Neutrophil (primary cell): ENCODE data around the gene GATA5.

Experiments
- H3K27ac ChIP-seq: fragments of 200-600 bp; sonication (generic); 2 replicates; pipeline ENCODE4 v1.5.1; 2016; ENCODE audit warnings: mild to moderate bottlenecking, moderate library complexity
- H3K27me3 ChIP-seq: fragments of 200-600 bp; sonication (generic); 2 replicates; pipeline ENCODE4 v1.6.0; 2016; ENCODE audit warnings: mild to moderate bottlenecking
- H3K36me3 ChIP-seq: fragments of 200-600 bp; sonication (generic); 2 replicates; pipeline ENCODE4 v1.5.1; 2017
- H3K4me1 ChIP-seq, 2 experiments: fragments of 200-600 bp in 1 of 2; sonication (generic) in 1 of 2; 1 replicate in 1 of 2; 2 replicates in 1 of 2; pipeline versions ENCODE4 v1.5.1 to v1.6.1; 2013 to 2016; ENCODE audit warnings: low read depth in 1 of 2, low read length in 1 of 2, mild to moderate bottlenecking in 1 of 2, moderate library complexity in 1 of 2; ENCODE audit not compliant: control insufficient read depth in 1 of 2, insufficient read depth in 1 of 2
- H3K4me3 ChIP-seq, 2 experiments: fragments of 200-600 bp in 1 of 2; sonication (generic) in 1 of 2; 1 replicate in 1 of 2; 2 replicates in 1 of 2; pipeline ENCODE4 v1.5.1; 2013 to 2016; ENCODE audit warnings: low read depth in 1 of 2, low read length in 1 of 2, mild to moderate bottlenecking in 1 of 2, moderate library complexity in 1 of 2
- H3K9me3 ChIP-seq: fragments of 200-600 bp; sonication (generic); 2 replicates; pipeline ENCODE4 v1.5.1; 2016
- CTCF ChIP-seq: fragments of 200-600 bp; sonication (generic); IDR thresholded peaks from 2 replicates; pipeline ENCODE4 v1.5.1; 2016; ENCODE audit warnings: antibody characterized with exemption

Gene GATA5

GRCh38 chr20:62420846-62421715, 54.7 kb downstream of the GATA5 start:
- H3K4me3 ChIP-seq, result no peak overlapping the region
- H3K9me3 ChIP-seq, result no peaks in the 10 kb centered on the region
- H3K27me3 ChIP-seq, result peaks cover 22% of the 10 kb centered on the region
- no peaks in the 10 kb centered on the region for H3K4me1 ChIP-seq
- no peak for TF ChIP-seq CTCF
- no peaks in the 10 kb centered on the region for H3K36me3 ChIP-seq
- H3K27ac ChIP-seq, result no peak overlapping the region

- no peak for TF ChIP-seq CTCF
- Histone ChIP-seq H3K27me3 (peaks cover 22% of the 10 kb centered on the region), H3K36me3 (no peaks in the 10 kb centered on the region), H3K27ac (no peak overlapping the region), H3K4me1 (no peaks in the 10 kb centered on the region), H3K9me3 (no peaks in the 10 kb centered on the region), H3K4me3 (no peak overlapping the region)
Observed at GRCh38 chr20:62419759-62420158, 56.0 kb downstream of the GATA5 start.

GRCh38 chr20:62418709-62419487, 56.9 kb downstream of the GATA5 start:
- Histone ChIP-seq H3K9me3 (no peaks in the 10 kb centered on the region), H3K4me1 (no peaks in the 10 kb centered on the region), H3K27me3 (peaks cover 13% of the 10 kb centered on the region), H3K36me3 (no peaks in the 10 kb centered on the region), H3K27ac (no peak overlapping the region), H3K4me3 (no peak overlapping the region)
- TF ChIP-seq CTCF, result no peak

- peaks cover 6% of the 10 kb centered on the region for H3K27me3 ChIP-seq
- no peaks in the 10 kb centered on the region for H3K9me3 ChIP-seq
- no peaks in the 10 kb centered on the region for H3K36me3 ChIP-seq
- no peak overlapping the region for H3K4me3 ChIP-seq
- no peak for TF ChIP-seq CTCF
- no peak overlapping the region for H3K27ac ChIP-seq
- no peaks in the 10 kb centered on the region for H3K4me1 ChIP-seq
Observed at GRCh38 chr20:62417981-62418708, 57.6 kb downstream of the GATA5 start.
